ENCODE results near the gene CRYGN.

GRCh38 chr7:151461942-151462230 lies 21.9 kb upstream of the CRYGN start:
- TF ChIP-seq ZBTB1 (CRISPR knock-in tag; IDR thresholded peaks at IDR 0.05; ENCODE audit: borderline replicate concordance, low read depth) (no peak), ZNF696 (CRISPR knock-in tag; conservative IDR thresholded peaks at IDR 0.05) (no peak), COPS2 (conservative IDR thresholded peaks at IDR 0.05) (no peak), MAFK (IDR thresholded peaks at IDR 0.05; ENCODE audit: low read length) (no peak), JUN (IDR thresholded peaks at IDR 0.05; ENCODE audit: borderline replicate concordance, low read depth, low read length) (no peak), JUN (CRISPR knock-in tag; IDR thresholded peaks at IDR 0.05; ENCODE audit: borderline replicate concordance) (no peak)
- TF ChIP-seq, protein P1, sequence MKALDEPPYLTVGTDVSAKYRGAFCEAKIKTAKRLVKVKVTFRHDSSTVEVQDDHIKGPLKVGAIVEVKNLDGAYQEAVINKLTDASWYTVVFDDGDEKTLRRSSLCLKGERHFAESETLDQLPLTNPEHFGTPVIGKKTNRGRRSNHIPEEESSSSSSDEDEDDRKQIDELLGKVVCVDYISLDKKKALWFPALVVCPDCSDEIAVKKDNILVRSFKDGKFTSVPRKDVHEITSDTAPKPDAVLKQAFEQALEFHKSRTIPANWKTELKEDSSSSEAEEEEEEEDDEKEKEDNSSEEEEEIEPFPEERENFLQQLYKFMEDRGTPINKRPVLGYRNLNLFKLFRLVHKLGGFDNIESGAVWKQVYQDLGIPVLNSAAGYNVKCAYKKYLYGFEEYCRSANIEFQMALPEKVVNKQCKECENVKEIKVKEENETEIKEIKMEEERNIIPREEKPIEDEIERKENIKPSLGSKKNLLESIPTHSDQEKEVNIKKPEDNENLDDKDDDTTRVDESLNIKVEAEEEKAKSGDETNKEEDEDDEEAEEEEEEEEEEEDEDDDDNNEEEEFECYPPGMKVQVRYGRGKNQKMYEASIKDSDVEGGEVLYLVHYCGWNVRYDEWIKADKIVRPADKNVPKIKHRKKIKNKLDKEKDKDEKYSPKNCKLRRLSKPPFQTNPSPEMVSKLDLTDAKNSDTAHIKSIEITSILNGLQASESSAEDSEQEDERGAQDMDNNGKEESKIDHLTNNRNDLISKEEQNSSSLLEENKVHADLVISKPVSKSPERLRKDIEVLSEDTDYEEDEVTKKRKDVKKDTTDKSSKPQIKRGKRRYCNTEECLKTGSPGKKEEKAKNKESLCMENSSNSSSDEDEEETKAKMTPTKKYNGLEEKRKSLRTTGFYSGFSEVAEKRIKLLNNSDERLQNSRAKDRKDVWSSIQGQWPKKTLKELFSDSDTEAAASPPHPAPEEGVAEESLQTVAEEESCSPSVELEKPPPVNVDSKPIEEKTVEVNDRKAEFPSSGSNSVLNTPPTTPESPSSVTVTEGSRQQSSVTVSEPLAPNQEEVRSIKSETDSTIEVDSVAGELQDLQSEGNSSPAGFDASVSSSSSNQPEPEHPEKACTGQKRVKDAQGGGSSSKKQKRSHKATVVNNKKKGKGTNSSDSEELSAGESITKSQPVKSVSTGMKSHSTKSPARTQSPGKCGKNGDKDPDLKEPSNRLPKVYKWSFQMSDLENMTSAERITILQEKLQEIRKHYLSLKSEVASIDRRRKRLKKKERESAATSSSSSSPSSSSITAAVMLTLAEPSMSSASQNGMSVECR (CRISPR knock-in tag; IDR thresholded peaks at IDR 0.05): no peak
